ENCODE results near the gene OR10H2.

DNA sequence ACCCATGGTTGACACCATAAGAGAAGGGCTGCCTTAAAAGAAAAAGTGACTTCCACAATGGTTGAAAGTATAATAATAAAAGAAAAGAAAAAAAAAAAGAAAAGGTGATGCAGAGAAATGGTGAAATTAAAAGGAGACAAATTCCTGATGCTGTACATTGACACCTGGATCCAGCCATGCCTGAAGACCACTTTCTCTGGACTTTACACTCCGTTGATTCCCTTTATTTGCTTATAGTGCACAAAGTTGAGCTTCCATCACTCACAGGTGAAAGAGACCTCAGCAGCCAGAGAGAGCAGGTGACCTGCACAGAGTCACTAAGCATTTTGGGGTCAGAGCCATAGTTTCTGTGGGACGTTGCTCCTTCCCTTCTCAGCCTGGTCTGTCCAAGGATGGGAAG lies 47.4 kb downstream of the OR10H2 start:
- TF ChIP-seq POLR2A (IDR thresholded peaks at IDR 0.05), result no peak
- TF ChIP-seq, protein P1, sequence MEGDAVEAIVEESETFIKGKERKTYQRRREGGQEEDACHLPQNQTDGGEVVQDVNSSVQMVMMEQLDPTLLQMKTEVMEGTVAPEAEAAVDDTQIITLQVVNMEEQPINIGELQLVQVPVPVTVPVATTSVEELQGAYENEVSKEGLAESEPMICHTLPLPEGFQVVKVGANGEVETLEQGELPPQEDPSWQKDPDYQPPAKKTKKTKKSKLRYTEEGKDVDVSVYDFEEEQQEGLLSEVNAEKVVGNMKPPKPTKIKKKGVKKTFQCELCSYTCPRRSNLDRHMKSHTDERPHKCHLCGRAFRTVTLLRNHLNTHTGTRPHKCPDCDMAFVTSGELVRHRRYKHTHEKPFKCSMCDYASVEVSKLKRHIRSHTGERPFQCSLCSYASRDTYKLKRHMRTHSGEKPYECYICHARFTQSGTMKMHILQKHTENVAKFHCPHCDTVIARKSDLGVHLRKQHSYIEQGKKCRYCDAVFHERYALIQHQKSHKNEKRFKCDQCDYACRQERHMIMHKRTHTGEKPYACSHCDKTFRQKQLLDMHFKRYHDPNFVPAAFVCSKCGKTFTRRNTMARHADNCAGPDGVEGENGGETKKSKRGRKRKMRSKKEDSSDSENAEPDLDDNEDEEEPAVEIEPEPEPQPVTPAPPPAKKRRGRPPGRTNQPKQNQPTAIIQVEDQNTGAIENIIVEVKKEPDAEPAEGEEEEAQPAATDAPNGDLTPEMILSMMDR (IDR thresholded peaks at IDR 0.05), result no peak
